ENCODE measurements around the gene SCN1B.
"Not testable (repeated sequence)": the region's sequence is repeated elsewhere in the genome, so short reads cannot be mapped to it uniquely, and the experiment has no call there.

The SCN1B gene

DNA sequence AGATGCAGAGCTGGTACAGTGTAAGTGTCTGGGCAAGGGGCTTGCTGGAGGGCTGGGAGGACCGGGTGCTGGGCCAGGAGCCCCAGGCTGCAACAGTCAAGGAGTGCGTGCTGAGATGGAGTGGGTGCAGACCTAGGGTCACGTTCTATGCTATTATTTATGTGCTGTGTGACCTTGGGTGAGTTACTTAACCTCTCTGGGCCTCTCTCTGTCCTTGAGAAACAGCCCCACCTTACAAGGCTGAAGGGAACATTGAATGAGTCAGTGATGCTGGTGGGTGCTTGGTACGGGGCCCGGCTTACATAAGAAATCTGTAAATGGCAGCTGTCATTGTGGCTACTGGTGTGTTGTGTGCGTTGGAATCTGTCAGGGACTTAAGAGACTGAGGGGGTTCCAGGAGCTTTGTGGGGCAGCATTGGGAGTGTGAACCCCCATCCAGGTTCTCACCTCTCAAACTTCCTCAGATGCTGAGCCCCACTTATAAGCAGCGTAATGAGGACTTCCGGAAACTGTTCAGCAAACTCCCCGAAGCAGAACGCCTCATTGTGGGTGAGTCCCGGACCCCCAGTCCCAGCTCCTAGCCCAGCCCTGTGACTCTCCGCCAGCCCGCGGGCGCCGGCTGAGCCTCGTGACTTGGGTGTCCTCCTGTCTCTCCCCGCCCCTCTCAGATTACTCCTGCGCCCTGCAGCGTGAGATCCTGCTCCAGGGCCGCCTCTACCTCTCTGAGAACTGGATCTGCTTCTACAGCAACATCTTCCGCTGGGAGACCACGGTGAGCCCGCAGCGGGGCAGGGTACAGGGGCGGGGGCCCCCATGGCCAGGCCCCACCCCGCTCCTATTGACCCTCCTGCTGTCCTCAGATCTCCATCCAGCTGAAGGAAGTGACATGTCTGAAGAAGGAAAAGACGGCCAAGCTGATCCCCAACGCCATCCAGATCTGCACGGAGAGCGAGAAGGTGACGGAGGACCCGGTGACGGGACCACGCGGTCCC lies 20.6 kb upstream of the SCN1B start:
- no peak overlapping the region for H3K4me3 ChIP-seq (ENCODE audit: low read length in 2 of 2)
- H3K27me3 ChIP-seq (ENCODE audit: control insufficient read depth in 2 of 2, insufficient read depth in 2 of 2, low read length in 2 of 2), result no peaks in the 10 kb centered on the region
- H3K36me3 ChIP-seq (ENCODE audit: control insufficient read depth in 2 of 2, insufficient read depth in 2 of 2, low read length in 2 of 2), result peaks cover 12 to 29% of the 10 kb centered on the region in 2 donors

DNA sequence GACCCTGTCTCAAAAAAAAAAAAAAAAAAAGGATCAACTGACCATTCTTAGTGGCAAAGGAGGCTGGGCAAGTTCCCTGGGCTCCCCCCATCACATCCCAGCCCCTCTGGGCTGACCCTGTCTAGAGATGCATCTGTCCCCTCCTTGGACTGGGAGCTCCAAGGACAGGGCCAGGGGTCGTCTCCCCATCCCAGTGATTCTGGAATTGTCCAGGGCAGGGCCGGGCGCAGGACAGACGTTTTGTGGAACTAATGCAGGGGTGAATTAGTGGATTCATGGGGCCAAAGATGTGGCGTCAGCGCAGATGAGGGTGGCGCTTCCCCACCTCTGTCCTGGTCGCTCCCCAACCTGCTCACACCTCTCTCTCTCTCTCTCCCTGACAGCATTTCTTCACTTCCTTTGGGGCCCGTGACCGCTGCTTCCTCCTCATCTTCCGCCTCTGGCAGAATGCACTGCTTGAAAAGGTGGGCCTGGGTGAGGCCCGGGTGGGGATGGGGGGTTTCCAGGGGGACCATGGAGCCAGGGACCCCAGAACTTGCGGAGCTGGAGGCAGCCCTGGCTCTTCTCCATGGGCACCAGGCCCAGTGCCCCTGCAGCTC lies 19.1 kb upstream of the SCN1B start:
- Histone ChIP-seq H3K4me3 (ENCODE audit: low read length in 2 of 2) (no peak overlapping the region), H3K9me3 (ENCODE audit: control insufficient read depth in 2 of 2, low read length in 2 of 2) (no peaks in the 10 kb centered on the region), H3K9ac (ENCODE audit: low read depth in 1 of 2, low read length in 2 of 2) (no peak overlapping the region), H3K27ac (ENCODE audit: low read depth in 2 of 2, low read length in 2 of 2) (peak overlapping the region in 1 of 2 donors; percentile 9), H3K4me1 (ENCODE audit: control insufficient read depth in 2 of 2, insufficient read depth in 2 of 2, low read length in 2 of 2) (peaks cover 17 to 18% of the 10 kb centered on the region in 2 donors), H3K27me3 (ENCODE audit: control insufficient read depth in 2 of 2, insufficient read depth in 2 of 2, low read length in 2 of 2) (no peaks in the 10 kb centered on the region), H3K36me3 (ENCODE audit: control insufficient read depth in 2 of 2, insufficient read depth in 2 of 2, low read length in 2 of 2) (peaks cover 21 to 38% of the 10 kb centered on the region in 2 donors)

More for the DNA sequence above, 20.6 kb upstream of the SCN1B start:
- H3K9ac ChIP-seq (ENCODE audit: low read depth in 1 of 2, low read length in 2 of 2), result no peak overlapping the region
- no peak overlapping the region for H3K27ac ChIP-seq (ENCODE audit: low read depth in 2 of 2, low read length in 2 of 2)
- H3K4me1 ChIP-seq (ENCODE audit: control insufficient read depth in 2 of 2, insufficient read depth in 2 of 2, low read length in 2 of 2), result peaks cover 29 to 31% of the 10 kb centered on the region in 2 donors
- no peaks in the 10 kb centered on the region for H3K9me3 ChIP-seq (ENCODE audit: control insufficient read depth in 2 of 2, low read length in 2 of 2)

DNA sequence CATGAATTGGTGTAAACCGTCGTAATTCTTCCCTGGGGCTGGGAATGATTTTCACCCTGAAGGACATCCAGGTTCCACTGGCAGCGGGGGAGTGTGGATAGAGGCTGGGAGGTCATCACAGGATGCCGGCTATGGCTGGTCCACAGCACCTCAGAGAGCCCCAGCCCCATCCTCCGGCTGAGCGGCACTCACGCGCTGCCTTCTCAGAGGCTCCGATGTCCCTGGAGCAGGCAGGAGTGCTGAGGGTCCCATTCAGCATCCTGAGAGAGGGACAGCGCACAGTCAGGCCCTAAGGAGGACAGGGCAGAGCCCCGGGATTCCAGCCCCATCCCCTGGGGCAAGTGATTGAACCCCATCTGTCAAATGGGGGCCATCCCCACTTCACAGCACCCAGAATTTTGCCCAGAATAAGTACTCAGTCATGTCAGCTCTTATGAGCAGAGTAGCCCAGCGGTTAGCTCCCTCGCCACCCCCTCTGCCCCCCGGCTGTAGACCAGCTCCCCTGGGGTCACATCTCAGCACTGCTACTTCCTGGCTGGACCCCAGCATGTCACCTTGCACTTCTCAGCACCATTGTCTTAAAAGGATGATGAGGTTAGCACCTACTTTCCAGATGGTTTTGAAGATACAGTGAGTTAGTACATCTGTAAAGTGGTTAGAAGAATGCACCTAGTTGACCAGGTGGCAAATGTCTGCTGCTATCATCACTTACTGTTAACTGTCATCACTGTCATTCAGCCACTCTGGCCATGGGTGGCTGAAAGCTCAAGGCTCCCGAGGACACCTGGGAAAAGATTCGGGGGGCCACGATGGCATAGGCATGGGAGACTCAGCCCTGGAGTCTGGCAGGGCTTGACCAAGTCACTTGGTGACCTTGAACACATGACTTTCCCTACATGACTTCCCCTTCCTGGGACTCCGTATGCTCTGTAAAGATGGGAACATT lies 18.3 kb upstream of the SCN1B start:
- Histone ChIP-seq H3K27me3 (ENCODE audit: control insufficient read depth in 2 of 2, insufficient read depth in 2 of 2, low read length in 2 of 2) (no peaks in the 10 kb centered on the region), H3K36me3 (ENCODE audit: control insufficient read depth in 2 of 2, insufficient read depth in 2 of 2, low read length in 2 of 2) (peaks cover 21 to 33% of the 10 kb centered on the region in 2 donors), H3K4me3 (ENCODE audit: low read length in 2 of 2) (no peak overlapping the region), H3K9me3 (ENCODE audit: control insufficient read depth in 2 of 2, low read length in 2 of 2) (no peaks in the 10 kb centered on the region), H3K4me1 (ENCODE audit: control insufficient read depth in 2 of 2, insufficient read depth in 2 of 2, low read length in 2 of 2) (peaks cover 10 to 11% of the 10 kb centered on the region in 2 donors), H3K9ac (ENCODE audit: low read depth in 1 of 2, low read length in 2 of 2) (no peak overlapping the region), H3K27ac (ENCODE audit: low read depth in 2 of 2, low read length in 2 of 2) (peak overlapping the region in 1 of 2 donors; percentile 9)

DNA sequence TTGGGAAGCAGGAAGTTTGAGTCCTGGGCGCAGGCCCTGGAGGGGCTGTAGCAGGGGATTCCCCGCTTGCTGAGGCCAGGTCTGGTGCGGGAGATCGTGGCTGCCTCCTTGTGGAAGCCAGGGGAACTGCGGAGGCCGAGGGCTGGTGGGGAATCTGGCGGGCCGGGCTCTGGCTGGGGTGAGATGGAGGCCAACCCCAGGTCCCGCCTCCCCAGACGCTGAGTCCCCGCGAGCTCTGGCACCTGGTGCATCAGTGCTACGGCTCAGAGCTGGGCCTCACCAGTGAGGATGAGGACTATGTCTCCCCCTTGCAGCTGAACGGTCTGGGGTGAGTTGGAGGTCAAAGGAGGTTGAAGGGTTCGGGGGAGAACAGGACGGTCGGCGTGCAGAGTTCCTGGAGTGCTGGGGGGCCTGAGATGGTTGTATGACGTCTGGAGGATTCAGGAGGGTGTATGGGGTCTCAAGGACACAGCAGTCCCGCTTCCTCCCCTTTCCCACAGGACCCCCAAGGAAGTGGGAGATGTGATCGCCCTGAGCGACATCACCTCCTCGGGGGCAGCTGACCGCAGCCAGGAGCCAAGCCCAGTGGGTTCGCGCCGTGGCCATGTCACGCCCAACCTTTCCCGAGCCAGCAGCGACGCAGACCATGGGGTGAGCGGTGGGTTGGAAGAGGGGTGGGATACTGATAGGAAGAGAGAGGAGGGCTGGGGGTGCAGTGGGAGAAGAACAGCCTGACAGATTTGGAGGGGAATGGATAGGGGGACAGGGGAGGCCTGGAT lies 17.0 kb upstream of the SCN1B start:
- H3K4me3 ChIP-seq (ENCODE audit: low read length in 2 of 2), result no peak overlapping the region
- peaks cover 22 to 41% of the 10 kb centered on the region in 2 donors for H3K36me3 ChIP-seq (ENCODE audit: control insufficient read depth in 2 of 2, insufficient read depth in 2 of 2, low read length in 2 of 2)
- H3K27me3 ChIP-seq (ENCODE audit: control insufficient read depth in 2 of 2, insufficient read depth in 2 of 2, low read length in 2 of 2), result no peaks in the 10 kb centered on the region
- H3K9ac ChIP-seq (ENCODE audit: low read depth in 1 of 2, low read length in 2 of 2), result no peak overlapping the region
- H3K27ac ChIP-seq (ENCODE audit: low read depth in 2 of 2, low read length in 2 of 2), result peak overlapping the region in 1 of 2 donors; percentile 54
- H3K9me3 ChIP-seq (ENCODE audit: control insufficient read depth in 2 of 2, low read length in 2 of 2), result no peaks in the 10 kb centered on the region
- H3K4me1 ChIP-seq (ENCODE audit: control insufficient read depth in 2 of 2, insufficient read depth in 2 of 2, low read length in 2 of 2), result peaks cover 8 to 10% of the 10 kb centered on the region in 2 donors

DNA sequence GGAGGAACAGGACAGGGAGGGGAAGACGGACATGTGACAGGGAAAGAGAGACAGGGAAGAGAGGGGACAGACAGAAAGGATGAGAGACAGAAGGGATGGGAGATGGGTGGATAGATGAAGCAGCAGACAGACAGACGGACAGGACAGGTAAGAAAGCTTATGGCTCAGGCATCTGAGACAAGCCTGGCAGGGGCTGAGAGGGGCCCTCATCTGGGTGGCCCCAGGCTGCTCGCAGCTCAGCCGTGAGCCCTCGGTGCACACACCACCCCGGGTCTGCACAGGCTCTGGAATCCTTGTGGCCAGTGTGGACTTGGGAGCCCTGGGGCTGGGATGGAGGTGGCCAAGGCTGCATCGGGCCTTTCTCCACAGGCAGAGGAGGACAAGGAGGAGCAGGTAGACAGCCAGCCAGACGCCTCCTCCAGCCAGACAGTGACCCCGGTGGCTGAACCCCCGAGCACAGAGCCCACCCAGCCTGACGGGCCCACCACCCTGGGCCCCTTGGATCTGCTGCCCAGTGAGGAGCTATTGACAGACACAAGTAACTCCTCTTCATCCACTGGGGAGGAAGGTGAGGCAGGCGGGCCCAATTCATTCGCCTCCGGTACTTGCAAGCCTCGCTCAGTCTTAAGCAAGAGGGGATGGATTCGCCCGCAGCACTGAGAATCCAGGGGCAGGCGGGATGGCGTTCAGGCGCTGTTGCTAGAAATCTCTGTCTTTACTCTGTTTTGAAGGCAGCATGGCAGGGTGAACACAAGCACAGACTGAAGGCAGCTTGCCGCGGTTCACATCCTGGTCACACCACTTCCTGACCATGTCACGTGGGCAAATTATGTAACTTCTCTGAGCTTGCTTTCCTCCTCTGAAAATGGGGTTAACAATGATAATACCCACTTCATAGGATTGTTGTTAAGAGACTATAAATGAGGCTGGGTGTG lies 16.2 kb upstream of the SCN1B start:
- Histone ChIP-seq H3K4me3 (ENCODE audit: low read length in 2 of 2) (no peak overlapping the region), H3K9ac (ENCODE audit: low read depth in 1 of 2, low read length in 2 of 2) (peak overlapping the region in 1 of 2 donors; percentile 12), H3K36me3 (ENCODE audit: control insufficient read depth in 2 of 2, insufficient read depth in 2 of 2, low read length in 2 of 2) (peaks cover 30 to 49% of the 10 kb centered on the region in 2 donors), H3K27ac (ENCODE audit: low read depth in 2 of 2, low read length in 2 of 2) (peak overlapping the region; percentile 18 to 54), H3K9me3 (ENCODE audit: control insufficient read depth in 2 of 2, low read length in 2 of 2) (no peaks in the 10 kb centered on the region), H3K4me1 (ENCODE audit: control insufficient read depth in 2 of 2, insufficient read depth in 2 of 2, low read length in 2 of 2) (peaks cover 8 to 10% of the 10 kb centered on the region in 2 donors), H3K27me3 (ENCODE audit: control insufficient read depth in 2 of 2, insufficient read depth in 2 of 2, low read length in 2 of 2) (no peaks in the 10 kb centered on the region)

DNA sequence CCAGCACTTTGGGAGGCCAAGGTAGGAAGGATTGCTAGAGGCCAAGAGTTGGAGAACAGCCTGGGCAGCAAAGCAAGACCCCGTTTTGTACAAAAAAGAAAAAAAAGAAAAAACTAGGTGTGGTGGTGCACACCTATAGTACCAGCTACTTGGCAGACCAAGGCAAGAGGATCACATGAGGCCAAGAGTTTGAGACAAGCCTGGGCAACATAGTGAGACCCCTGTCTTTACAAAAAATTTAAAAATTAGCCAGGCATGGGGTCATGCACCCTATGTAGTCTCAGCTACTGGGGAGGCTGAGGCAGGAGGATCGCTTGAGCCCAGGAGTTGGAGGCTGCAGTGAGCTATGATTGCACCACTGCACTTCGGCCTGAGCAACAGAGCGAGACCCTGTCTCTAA lies 15.5 kb upstream of the SCN1B start:
- peaks cover 8 to 10% of the 10 kb centered on the region in 2 donors for H3K4me1 ChIP-seq (ENCODE audit: control insufficient read depth in 2 of 2, insufficient read depth in 2 of 2, low read length in 2 of 2)
- not testable (repeated sequence) for H3K9ac ChIP-seq (ENCODE audit: low read depth in 1 of 2, low read length in 2 of 2); H3K4me3 ChIP-seq (ENCODE audit: low read length in 2 of 2); H3K27me3 ChIP-seq (ENCODE audit: control insufficient read depth in 2 of 2, insufficient read depth in 2 of 2, low read length in 2 of 2); H3K27ac ChIP-seq (ENCODE audit: low read depth in 2 of 2, low read length in 2 of 2); H3K9me3 ChIP-seq (ENCODE audit: control insufficient read depth in 2 of 2, low read length in 2 of 2)
- peaks cover 33 to 54% of the 10 kb centered on the region in 2 donors for H3K36me3 ChIP-seq (ENCODE audit: control insufficient read depth in 2 of 2, insufficient read depth in 2 of 2, low read length in 2 of 2)

DNA sequence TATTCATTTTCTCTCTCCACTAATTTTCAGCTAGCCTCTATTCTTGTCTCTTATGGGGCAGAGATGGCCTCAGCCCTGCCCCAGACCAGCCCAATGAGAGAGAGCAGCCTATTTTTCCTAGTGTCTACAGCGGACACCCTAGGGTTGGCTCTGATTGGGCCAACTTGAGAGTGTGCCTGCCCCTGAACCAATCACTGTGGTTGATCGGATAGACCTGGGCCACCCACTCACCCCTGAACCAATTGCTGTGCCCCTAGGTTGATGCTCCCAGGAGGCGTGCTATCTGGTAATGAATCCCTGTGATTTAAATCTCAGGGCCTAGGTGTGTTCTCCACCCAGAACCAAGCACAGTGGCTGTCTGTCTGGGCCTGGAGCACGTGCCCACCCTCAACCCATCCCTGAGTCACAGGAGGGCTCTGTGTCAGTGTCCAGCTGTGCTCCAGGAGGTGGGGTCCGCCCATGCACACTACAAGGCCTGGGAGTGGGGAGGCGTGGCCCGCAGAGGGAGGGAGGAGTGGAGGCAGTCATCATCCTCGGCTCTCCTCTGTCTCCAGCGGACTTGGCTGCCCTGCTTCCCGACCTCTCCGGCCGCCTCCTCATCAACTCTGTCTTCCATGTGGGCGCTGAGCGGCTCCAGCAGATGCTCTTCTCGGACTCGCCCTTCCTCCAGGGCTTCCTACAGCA lies 14.9 kb upstream of the SCN1B start:
- Histone ChIP-seq H3K27me3 (ENCODE audit: control insufficient read depth in 2 of 2, insufficient read depth in 2 of 2, low read length in 2 of 2) (no peaks in the 10 kb centered on the region), H3K27ac (ENCODE audit: low read depth in 2 of 2, low read length in 2 of 2) (no peak overlapping the region), H3K4me3 (ENCODE audit: low read length in 2 of 2) (no peak overlapping the region), H3K9me3 (ENCODE audit: control insufficient read depth in 2 of 2, low read length in 2 of 2) (no peaks in the 10 kb centered on the region), H3K36me3 (ENCODE audit: control insufficient read depth in 2 of 2, insufficient read depth in 2 of 2, low read length in 2 of 2) (peaks cover 31 to 53% of the 10 kb centered on the region in 2 donors), H3K9ac (ENCODE audit: low read depth in 1 of 2, low read length in 2 of 2) (no peak overlapping the region), H3K4me1 (ENCODE audit: control insufficient read depth in 2 of 2, insufficient read depth in 2 of 2, low read length in 2 of 2) (peaks cover 8 to 10% of the 10 kb centered on the region in 2 donors)

DNA sequence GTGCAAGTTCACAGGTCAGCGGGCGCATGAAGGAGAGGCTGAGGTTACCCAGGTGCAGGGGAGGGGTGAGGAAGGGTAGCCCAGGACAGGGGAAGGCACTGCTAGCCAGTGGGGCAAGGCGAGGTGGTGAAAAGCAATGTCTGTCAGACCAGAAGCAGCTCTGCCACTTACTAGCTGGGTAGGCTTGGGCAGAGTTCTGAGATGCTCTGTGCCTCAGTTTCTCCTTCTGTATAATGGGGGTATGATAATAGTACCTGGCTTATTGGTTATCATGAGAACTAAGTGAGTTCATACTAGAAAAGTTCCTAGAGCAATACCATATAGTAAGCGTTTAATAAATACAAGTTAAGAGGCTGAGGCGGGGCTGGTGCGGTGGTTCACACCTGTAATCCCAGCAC lies 14.3 kb upstream of the SCN1B start:
- Histone ChIP-seq H3K9me3 (ENCODE audit: control insufficient read depth in 2 of 2, low read length in 2 of 2) (no peaks in the 10 kb centered on the region), H3K27me3 (ENCODE audit: control insufficient read depth in 2 of 2, insufficient read depth in 2 of 2, low read length in 2 of 2) (no peaks in the 10 kb centered on the region), H3K9ac (ENCODE audit: low read depth in 1 of 2, low read length in 2 of 2) (no peak overlapping the region), H3K4me3 (ENCODE audit: low read length in 2 of 2) (no peak overlapping the region), H3K27ac (ENCODE audit: low read depth in 2 of 2, low read length in 2 of 2) (no peak overlapping the region), H3K4me1 (ENCODE audit: control insufficient read depth in 2 of 2, insufficient read depth in 2 of 2, low read length in 2 of 2) (peaks cover 8 to 10% of the 10 kb centered on the region in 2 donors), H3K36me3 (ENCODE audit: control insufficient read depth in 2 of 2, insufficient read depth in 2 of 2, low read length in 2 of 2) (peaks cover 35 to 55% of the 10 kb centered on the region in 2 donors)

All from mucosa of rectum (tissue), 2 donors.